MM.1S (cell line): ENCODE measurements around the gene PLIN4.

ENCODE experiments used
- DNase-seq: peaks from one replicate; pipeline ENCODE4 v3.0.0-alpha.2; 2015
- H2AFZ ChIP-seq: fragments of 300-600 bp; sonication (generic); 2 replicates; pipeline ENCODE4 v1.6.0; 2016; ENCODE audit warnings: antibody characterized with exemption, low read length
- H3F3A ChIP-seq: fragments of 300-600 bp; sonication (generic); 2 replicates; pipeline ENCODE4 v1.6.1; 2016; ENCODE audit warnings: mild to moderate bottlenecking, antibody characterized with exemption, low read length, moderate library complexity, mixed read lengths; ENCODE audit not compliant: insufficient read depth
- H3K27ac ChIP-seq: fragments of 300-600 bp; sonication (generic); 2 replicates; pipeline ENCODE4 v1.5.1; 2016; ENCODE audit warnings: mild to moderate bottlenecking, low read length
- H3K27me3 ChIP-seq: fragments of 300-600 bp; sonication (generic); replicated peaks from 2 replicates; pipeline ENCODE4 v1.6.0; 2016; ENCODE audit warnings: low read length; ENCODE audit not compliant: insufficient read depth
- H3K36me3 ChIP-seq: fragments of 300-600 bp; sonication (generic); replicated peaks from 2 replicates; pipeline ENCODE4 v1.6.1; 2016; ENCODE audit warnings: mild to moderate bottlenecking, low read length, mixed read lengths; ENCODE audit not compliant: insufficient read depth
- H3K4me1 ChIP-seq: fragments of 300-600 bp; sonication (generic); 2 replicates; pipeline ENCODE4 v1.6.1; 2016; ENCODE audit warnings: low read length, mixed read lengths
- H3K4me2 ChIP-seq: fragments of 300-600 bp; sonication (generic); 2 replicates; pipeline ENCODE4 v1.6.0; 2016; ENCODE audit warnings: low read depth, low read length
- H3K4me3 ChIP-seq: fragments of 300-600 bp; sonication (generic); 2 replicates; pipeline ENCODE4 v1.5.1; 2016; ENCODE audit warnings: low read length, mixed read lengths
- H3K79me2 ChIP-seq: fragments of 300-600 bp; sonication (generic); 2 replicates; pipeline ENCODE4 v1.6.1; 2016; ENCODE audit warnings: mixed run types, low read length, mixed read lengths
- H3K9ac ChIP-seq: fragments of 300-600 bp; sonication (generic); 2 replicates; pipeline ENCODE4 v1.6.1; 2016; ENCODE audit warnings: low read length, mixed read lengths
- H3K9me2 ChIP-seq: fragments of 300-600 bp; sonication (generic); replicated peaks from 2 replicates; pipeline ENCODE4 v1.6.1; 2016; ENCODE audit warnings: mild to moderate bottlenecking, low read length, mixed read lengths; ENCODE audit not compliant: insufficient read depth
- H3K9me3 ChIP-seq: fragments of 300-600 bp; sonication (generic); replicated peaks from 2 replicates; pipeline ENCODE4 v1.6.1; 2016; ENCODE audit warnings: mild to moderate bottlenecking, low read length, mixed read lengths; ENCODE audit not compliant: insufficient read depth
- H4K20me1 ChIP-seq: fragments of 300-600 bp; sonication (generic); 2 replicates; pipeline ENCODE4 v1.6.1; 2016; ENCODE audit warnings: mild to moderate bottlenecking, low read length, moderate library complexity, mixed read lengths; ENCODE audit not compliant: insufficient read depth
- EZH2 ChIP-seq: fragments of 300-600 bp; sonication (generic); optimal IDR thresholded peaks from 2 replicates; pipeline ENCODE3; 2017; ENCODE audit warnings: low read depth, mild to moderate bottlenecking, antibody characterized with exemption, low read length, mixed read lengths
- EZH2phosphoT487 ChIP-seq: fragments of 300-600 bp; sonication (generic); IDR thresholded peaks from 2 replicates; pipeline ENCODE4 v1.6.1; 2018; ENCODE audit warnings: antibody characterized with exemption, low read length
- TF ChIP-seq, protein P1 (sequence below): fragments of 300-600 bp; sonication (generic); IDR thresholded peaks from 2 replicates; pipeline ENCODE4 v1.5.1; 2016; ENCODE audit warnings: antibody characterized with exemption, low read length, mixed read lengths

The PLIN4 gene

DNA sequence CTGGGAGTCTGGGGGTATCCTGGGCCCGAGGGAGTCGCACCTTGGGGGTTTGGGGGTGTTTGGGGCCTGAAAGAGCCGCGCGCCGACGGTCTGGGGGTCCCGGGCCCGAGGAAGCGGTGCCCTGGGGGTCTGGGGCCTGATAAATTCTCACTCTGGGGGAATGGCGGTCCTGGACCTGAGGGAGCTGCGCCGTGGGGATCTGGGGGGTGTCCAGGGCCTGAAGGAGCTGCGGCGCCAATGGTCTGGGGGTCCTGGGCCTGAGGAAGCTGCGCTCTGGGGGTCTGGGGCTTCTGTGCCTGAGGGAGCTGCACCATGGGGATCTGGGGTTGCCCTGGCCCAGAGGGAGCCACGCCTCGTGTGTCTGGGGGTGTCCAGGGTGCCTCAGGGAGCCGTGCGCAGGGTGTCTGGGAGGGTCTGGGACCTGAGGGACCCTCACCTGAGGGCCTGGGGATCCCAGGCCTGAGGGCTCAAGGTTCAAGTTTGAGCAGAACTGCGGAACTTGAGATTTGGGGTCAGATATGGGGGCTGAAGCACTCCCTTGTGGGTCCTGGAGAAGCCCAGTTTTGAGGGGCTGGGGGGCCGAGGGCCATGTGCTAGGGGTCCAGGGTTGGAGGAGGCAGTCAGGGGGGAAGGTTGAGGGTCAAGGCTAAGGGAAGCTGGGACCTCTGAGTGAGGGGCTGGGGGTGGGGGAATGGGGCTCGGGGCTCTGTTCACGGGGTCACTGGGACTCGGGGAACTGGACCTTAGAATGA is 45.1 kb downstream of the PLIN4 start:
- DNase-seq, result no peak
- Histone ChIP-seq H3K4me2 (peak overlapping the region; percentile 88), H3K79me2 (peaks cover 31% of the 10 kb centered on the region), H3K4me1 (0 out of 2 replicates have a peak, but pooled peaks cover 4% of the 10 kb centered on the region), H3K9me3 (no peaks in the 10 kb centered on the region), H3K36me3 (no peaks in the 10 kb centered on the region), H3K9ac (peak overlapping the region; percentile 94), H3K27ac (no peak overlapping the region), H4K20me1 (no peaks in the 10 kb centered on the region), H3F3A (peaks cover 5% of the 10 kb centered on the region; the same call in 1 of the 2 replicates), H3K4me3 (peak overlapping the region; percentile 96), H2AFZ (no peak overlapping the region), H3K27me3 (no peaks in the 10 kb centered on the region), H3K9me2 (no peaks in the 10 kb centered on the region)
- TF ChIP-seq EZH2, result no peak
- TF ChIP-seq, protein P1, sequence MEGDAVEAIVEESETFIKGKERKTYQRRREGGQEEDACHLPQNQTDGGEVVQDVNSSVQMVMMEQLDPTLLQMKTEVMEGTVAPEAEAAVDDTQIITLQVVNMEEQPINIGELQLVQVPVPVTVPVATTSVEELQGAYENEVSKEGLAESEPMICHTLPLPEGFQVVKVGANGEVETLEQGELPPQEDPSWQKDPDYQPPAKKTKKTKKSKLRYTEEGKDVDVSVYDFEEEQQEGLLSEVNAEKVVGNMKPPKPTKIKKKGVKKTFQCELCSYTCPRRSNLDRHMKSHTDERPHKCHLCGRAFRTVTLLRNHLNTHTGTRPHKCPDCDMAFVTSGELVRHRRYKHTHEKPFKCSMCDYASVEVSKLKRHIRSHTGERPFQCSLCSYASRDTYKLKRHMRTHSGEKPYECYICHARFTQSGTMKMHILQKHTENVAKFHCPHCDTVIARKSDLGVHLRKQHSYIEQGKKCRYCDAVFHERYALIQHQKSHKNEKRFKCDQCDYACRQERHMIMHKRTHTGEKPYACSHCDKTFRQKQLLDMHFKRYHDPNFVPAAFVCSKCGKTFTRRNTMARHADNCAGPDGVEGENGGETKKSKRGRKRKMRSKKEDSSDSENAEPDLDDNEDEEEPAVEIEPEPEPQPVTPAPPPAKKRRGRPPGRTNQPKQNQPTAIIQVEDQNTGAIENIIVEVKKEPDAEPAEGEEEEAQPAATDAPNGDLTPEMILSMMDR, result no peak
- TF ChIP-seq EZH2phosphoT487, result no peak

DNA sequence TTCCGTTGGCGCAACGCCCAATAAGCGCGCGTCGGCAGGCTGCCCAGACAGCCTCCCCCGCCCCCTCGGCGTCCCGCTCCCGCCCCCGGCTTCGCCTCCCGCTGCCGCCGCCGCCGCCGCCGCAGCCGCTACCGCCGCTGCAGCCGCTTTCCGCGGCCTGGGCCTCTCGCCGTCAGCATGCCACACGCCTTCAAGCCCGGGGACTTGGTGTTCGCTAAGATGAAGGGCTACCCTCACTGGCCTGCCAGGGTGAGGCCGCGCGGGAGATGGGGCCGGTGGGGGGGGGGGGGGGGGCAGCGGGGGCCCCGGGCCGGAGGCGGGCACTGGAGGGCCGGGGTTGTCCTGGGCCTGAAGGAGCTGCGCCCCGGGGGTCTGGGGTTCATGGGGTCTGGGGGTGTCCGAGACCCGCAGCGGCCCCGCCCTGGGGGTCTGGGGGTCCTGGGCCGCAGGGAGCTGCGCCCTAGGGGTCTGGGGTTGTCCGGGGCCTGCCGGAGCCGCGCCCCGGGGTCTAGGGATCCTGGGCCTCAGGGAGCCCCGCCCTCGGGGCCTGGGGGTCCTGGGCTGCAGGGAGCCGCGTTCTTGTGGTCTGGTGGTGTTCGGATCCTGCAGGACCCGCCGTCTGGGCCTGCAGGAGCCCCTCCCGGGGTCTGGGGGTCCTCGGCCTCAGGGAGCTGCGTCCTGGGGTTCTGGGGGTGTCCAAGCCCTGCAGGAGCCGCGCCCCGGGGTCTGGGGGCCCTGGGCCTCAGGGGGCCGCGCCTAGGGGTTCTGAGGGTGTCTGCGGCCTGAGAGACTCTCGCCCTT is 45.9 kb downstream of the PLIN4 start, which contains the start of gene HDGFL2:
HDGFL2 (plus strand) TSS at position 124 of the 801 bp plus-strand sequence; CDS start at position 178, 54 bp downstream.
- Histone ChIP-seq H3K4me2 (peak within 1 kb of the TSS; percentile 88), H4K20me1 (no peaks in the 10 kb centered on the region), H3K79me2 (peaks cover 31% of the 10 kb centered on the region), H3K27me3 (no peaks in the 10 kb centered on the region), H2AFZ (peak within 1 kb of the TSS; percentile 79), H3K4me1 (0 out of 2 replicates have a peak, but pooled peaks cover 4% of the 10 kb centered on the region), H3K9me3 (no peaks in the 10 kb centered on the region), H3K36me3 (no peaks in the 10 kb centered on the region), H3K9ac (peak within 1 kb of the TSS; percentile 94), H3F3A (peaks cover 5% of the 10 kb centered on the region; the same call in 1 of the 2 replicates), H3K4me3 (peak within 1 kb of the TSS; percentile 96), H3K9me2 (no peaks in the 10 kb centered on the region), H3K27ac (peak within 1 kb of the TSS; percentile 73)
- no peak for DNase-seq
- TF ChIP-seq EZH2phosphoT487, result no peak

DNA sequence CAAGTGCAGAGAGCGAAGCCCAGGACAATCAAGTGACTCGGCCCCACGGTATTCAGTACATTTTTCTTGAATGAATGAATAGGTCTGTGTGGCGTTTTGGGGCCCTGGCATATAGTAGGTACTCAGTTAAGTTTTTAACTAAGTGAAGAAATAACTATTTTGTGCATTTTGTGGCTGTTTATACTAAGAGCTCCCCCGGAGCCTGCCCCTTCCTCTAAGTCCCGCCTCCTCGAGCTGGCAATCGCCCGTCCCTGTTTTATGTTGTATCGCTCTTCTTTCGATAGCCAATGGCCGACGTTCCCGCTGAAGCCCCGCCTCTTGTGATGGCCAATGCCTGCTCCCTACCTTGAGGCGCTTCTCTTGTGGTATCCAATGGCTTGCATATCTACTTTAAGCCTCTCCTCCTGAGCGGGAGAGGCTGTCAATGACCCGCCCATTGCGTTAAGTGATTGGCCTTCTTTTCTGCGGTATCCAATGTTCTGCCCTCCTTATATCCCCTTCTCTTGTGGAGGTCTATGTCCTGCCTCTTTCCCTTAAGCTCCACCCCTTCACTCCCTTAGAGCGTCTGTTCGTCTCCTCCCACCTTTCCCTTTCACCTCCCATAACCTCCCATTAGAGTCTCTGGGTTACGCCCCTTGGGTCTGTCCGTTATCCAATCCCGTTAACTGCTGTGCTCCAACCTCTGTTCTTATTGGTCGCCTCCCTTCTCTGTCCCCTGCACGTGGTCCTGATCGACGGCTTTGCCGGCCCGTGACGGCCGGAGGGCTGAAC is 46.7 kb downstream of the PLIN4 start:
- no peak for TF ChIP-seq EZH2
- H3K27me3 ChIP-seq, result no peaks in the 10 kb centered on the region
- peaks cover 31% of the 10 kb centered on the region for H3K79me2 ChIP-seq
- peak overlapping the region; percentile 73 for H3K27ac ChIP-seq
- H4K20me1 ChIP-seq, result no peaks in the 10 kb centered on the region
- H3K4me1 ChIP-seq, result 0 out of 2 replicates have a peak, but pooled peaks cover 4% of the 10 kb centered on the region
- H3K4me2 ChIP-seq, result peak overlapping the region; percentile 70
- no peaks in the 10 kb centered on the region for H3K36me3 ChIP-seq
- H3K9me3 ChIP-seq, result no peaks in the 10 kb centered on the region
- peak; percentile 100 for DNase-seq
- H3K9ac ChIP-seq, result peak overlapping the region; percentile 73
- no peaks in the 10 kb centered on the region for H3K9me2 ChIP-seq
- H3K4me3 ChIP-seq, result peak overlapping the region; percentile 83
- peaks cover 5% of the 10 kb centered on the region; the same call in 1 of the 2 replicates for H3F3A ChIP-seq
- H2AFZ ChIP-seq, result peak overlapping the region; percentile 79

DNA sequence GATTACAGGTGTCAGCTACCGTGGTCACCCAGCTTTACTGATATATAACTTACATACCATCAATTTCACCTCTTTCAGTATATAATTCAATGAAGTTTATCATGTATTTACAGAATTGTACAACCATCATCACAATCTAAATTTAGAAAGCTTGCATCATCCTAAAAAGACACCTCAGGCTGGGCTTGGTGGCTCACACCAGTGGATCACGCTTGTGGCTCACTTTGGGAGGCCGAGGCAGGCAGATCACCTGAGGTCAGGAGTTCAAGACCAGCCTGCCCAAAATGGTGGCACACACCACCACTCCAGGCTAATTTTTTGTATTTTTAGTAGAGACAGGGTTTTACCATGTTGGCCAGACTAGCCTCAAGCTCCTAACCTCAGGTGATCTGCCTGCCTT is 50.5 kb downstream of the PLIN4 start:
- Histone ChIP-seq H4K20me1 (no peaks in the 10 kb centered on the region), H2AFZ (no peak overlapping the region), H3K4me2 (no peak overlapping the region), H3K27ac (no peak overlapping the region), H3K4me3 (no peak overlapping the region), H3K9me3 (no peaks in the 10 kb centered on the region), H3K9ac (no peak overlapping the region), H3K4me1 (no peaks in the 10 kb centered on the region), H3K79me2 (peaks cover 5% of the 10 kb centered on the region), H3K36me3 (no peaks in the 10 kb centered on the region), H3K27me3 (peaks cover 7% of the 10 kb centered on the region; the same call in 1 of the 2 replicates), H3K9me2 (no peaks in the 10 kb centered on the region), H3F3A (peaks cover 5% of the 10 kb centered on the region; the same call in 1 of the 2 replicates)
- no peak for DNase-seq
- TF ChIP-seq EZH2phosphoT487 (no peak), EZH2 (no peak)
- TF ChIP-seq, protein P1, result no peak
